ENCODE data around the gene MRPL24.

The MRPL24 gene

GRCh38 chr1:156693848-156694689, 46.8 kb downstream of the MRPL24 start:
- WGBS (ENCODE audit: extremely low coverage, insufficient coverage, low lambda C conversion rate): no CpG with 5 or more reads among the region's 12 CpGs
- Histone ChIP-seq H3K4me1 (ENCODE audit: control insufficient read depth, low read depth, low read length) (peaks cover 31% of the 10 kb centered on the region), H3K4me3 (ENCODE audit: low read length) (no peak overlapping the region), H2BK120ac (ENCODE audit: low read depth, low read length) (peak overlapping the region; percentile 31), H2BK5ac (ENCODE audit: low read length) (peak overlapping the region; percentile 76), H3K9ac (ENCODE audit: low read length) (peak overlapping the region; percentile 75), H4K8ac (ENCODE audit: low read depth, low read length) (peak overlapping the region; percentile 77), H2BK15ac (replicated peaks; ENCODE audit: low read depth) (no peak overlapping the region), H3K23ac (ENCODE audit: low read length) (peak overlapping the region; percentile 26), H3K79me1 (ENCODE audit: low read length) (no peaks in the 10 kb centered on the region), H2AK5ac (ENCODE audit: low read length) (peak overlapping the region; percentile 91), H3K18ac (ENCODE audit: low read length) (peak overlapping the region; percentile 72), H4K5ac (ENCODE audit: low read length) (no peak overlapping the region), H3K27ac (ENCODE audit: low read depth, low read length) (peak overlapping the region; percentile 69), H3K27me3 (ENCODE audit: insufficient read depth, low read length, poor library complexity) (no peaks in the 10 kb centered on the region), H3K4ac (ENCODE audit: low read depth, low read length) (peak overlapping the region; percentile 82), H3K36me3 (ENCODE audit: control insufficient read depth, insufficient read depth, low read length) (peaks cover under 1% of the 10 kb centered on the region), H3K4me2 (ENCODE audit: low read length) (no peak overlapping the region), H3K56ac (ENCODE audit: low read length) (peak overlapping the region; percentile 92), H3K79me2 (ENCODE audit: control insufficient read depth, insufficient read depth, low read length) (no peaks in the 10 kb centered on the region)
- peak; percentile 92 for DNase-seq

- Histone ChIP-seq H3K56ac (ENCODE audit: low read length) (peak overlapping the region; percentile 92), H2BK5ac (ENCODE audit: low read length) (peak overlapping the region; percentile 85), H3K18ac (ENCODE audit: low read length) (peak overlapping the region; percentile 83), H3K79me1 (ENCODE audit: low read length) (no peaks in the 10 kb centered on the region), H3K4ac (ENCODE audit: low read depth, low read length) (peak overlapping the region; percentile 87), H2BK15ac (replicated peaks; ENCODE audit: low read depth) (no peak overlapping the region), H3K4me3 (ENCODE audit: low read length) (no peak overlapping the region), H2AK5ac (ENCODE audit: low read length) (peak overlapping the region; percentile 91), H3K79me2 (ENCODE audit: control insufficient read depth, insufficient read depth, low read length) (no peaks in the 10 kb centered on the region), H4K5ac (ENCODE audit: low read length) (peak overlapping the region; percentile 15), H4K8ac (ENCODE audit: low read depth, low read length) (no peak overlapping the region), H3K4me1 (ENCODE audit: control insufficient read depth, low read depth, low read length) (peaks cover 31% of the 10 kb centered on the region), H3K9ac (ENCODE audit: low read length) (peak overlapping the region; percentile 75), H3K4me2 (ENCODE audit: low read length) (peak overlapping the region; percentile 78), H3K27ac (ENCODE audit: low read depth, low read length) (peak overlapping the region; percentile 69), H3K27me3 (ENCODE audit: insufficient read depth, low read length, poor library complexity) (no peaks in the 10 kb centered on the region), H3K23ac (ENCODE audit: low read length) (peak overlapping the region; percentile 94), H3K36me3 (ENCODE audit: control insufficient read depth, insufficient read depth, low read length) (no peaks in the 10 kb centered on the region), H2BK120ac (ENCODE audit: low read depth, low read length) (peak overlapping the region; percentile 68)
- DNase-seq: peak; percentile 98
- no CpG with 5 or more reads among the region's 16 CpGs for whole genome bisulfite sequencing (ENCODE audit: extremely low coverage, insufficient coverage, low lambda C conversion rate)
These were observed 47.7 kb downstream of the MRPL24 start for GRCh38 chr1:156692925-156693847.

- Histone ChIP-seq H3K23ac (ENCODE audit: low read length) (peak overlapping the region; percentile 94), H3K9ac (ENCODE audit: low read length) (peak overlapping the region; percentile 68), H4K5ac (ENCODE audit: low read length) (no peak overlapping the region), H2AK5ac (ENCODE audit: low read length) (no peak overlapping the region), H3K4me3 (ENCODE audit: low read length) (no peak overlapping the region), H3K36me3 (ENCODE audit: control insufficient read depth, insufficient read depth, low read length) (no peaks in the 10 kb centered on the region), H3K18ac (ENCODE audit: low read length) (peak overlapping the region; percentile 83), H3K4me1 (ENCODE audit: control insufficient read depth, low read depth, low read length) (peaks cover 31% of the 10 kb centered on the region), H2BK15ac (replicated peaks; ENCODE audit: low read depth) (no peak overlapping the region), H3K79me1 (ENCODE audit: low read length) (no peaks in the 10 kb centered on the region), H3K4me2 (ENCODE audit: low read length) (peak overlapping the region; percentile 59), H4K8ac (ENCODE audit: low read depth, low read length) (no peak overlapping the region), H3K56ac (ENCODE audit: low read length) (peak overlapping the region; percentile 92), H3K79me2 (ENCODE audit: control insufficient read depth, insufficient read depth, low read length) (no peaks in the 10 kb centered on the region), H3K27me3 (ENCODE audit: insufficient read depth, low read length, poor library complexity) (no peaks in the 10 kb centered on the region), H2BK120ac (ENCODE audit: low read depth, low read length) (peak overlapping the region; percentile 68), H3K4ac (ENCODE audit: low read depth, low read length) (peak overlapping the region; percentile 49), H2BK5ac (ENCODE audit: low read length) (peak overlapping the region; percentile 82), H3K27ac (ENCODE audit: low read depth, low read length) (peak overlapping the region; percentile 63)
- WGBS (ENCODE audit: extremely low coverage, insufficient coverage, low lambda C conversion rate): no CpG with 5 or more reads among the region's 13 CpGs
- DNase-seq: no peak
These were observed 48.4 kb downstream of the MRPL24 start for GRCh38 chr1:156692441-156692924.

- no peaks in the 10 kb centered on the region for H3K27me3 ChIP-seq (ENCODE audit: insufficient read depth, low read length, poor library complexity)
- no peak overlapping the region for H4K5ac ChIP-seq (ENCODE audit: low read length)
- H2BK120ac ChIP-seq (ENCODE audit: low read depth, low read length): no peak overlapping the region
- H3K4me1 ChIP-seq (ENCODE audit: control insufficient read depth, low read depth, low read length): peaks cover 31% of the 10 kb centered on the region
- H3K4me3 ChIP-seq (ENCODE audit: low read length): no peak overlapping the region
- no peak overlapping the region for H2BK15ac ChIP-seq (replicated peaks; ENCODE audit: low read depth)
- H3K79me1 ChIP-seq (ENCODE audit: low read length): no peaks in the 10 kb centered on the region
- peak overlapping the region; percentile 92 for H3K56ac ChIP-seq (ENCODE audit: low read length)
- peak overlapping the region; percentile 68 for H3K9ac ChIP-seq (ENCODE audit: low read length)
- H3K18ac ChIP-seq (ENCODE audit: low read length): peak overlapping the region; percentile 83
- peak overlapping the region; percentile 20 for H2BK5ac ChIP-seq (ENCODE audit: low read length)
- WGBS (ENCODE audit: extremely low coverage, insufficient coverage, low lambda C conversion rate): no CpG with 5 or more reads among the region's 20 CpGs
- H4K8ac ChIP-seq (ENCODE audit: low read depth, low read length): no peak overlapping the region
- H3K4me2 ChIP-seq (ENCODE audit: low read length): peak overlapping the region; percentile 59
- peak; percentile 77 for DNase-seq
- no peak overlapping the region for H3K27ac ChIP-seq (ENCODE audit: low read depth, low read length)
- no peaks in the 10 kb centered on the region for H3K79me2 ChIP-seq (ENCODE audit: control insufficient read depth, insufficient read depth, low read length)
- peak overlapping the region; percentile 87 for H2AK5ac ChIP-seq (ENCODE audit: low read length)
- H3K4ac ChIP-seq (ENCODE audit: low read depth, low read length): no peak overlapping the region
- H3K23ac ChIP-seq (ENCODE audit: low read length): peak overlapping the region; percentile 81
- no peaks in the 10 kb centered on the region for H3K36me3 ChIP-seq (ENCODE audit: control insufficient read depth, insufficient read depth, low read length)
These were observed 49.0 kb downstream of the MRPL24 start for GRCh38 chr1:156691665-156692440.

- Histone ChIP-seq H3K27me3 (ENCODE audit: insufficient read depth, low read length, poor library complexity) (no peaks in the 10 kb centered on the region), H3K56ac (ENCODE audit: low read length) (peak overlapping the region; percentile 92), H3K23ac (ENCODE audit: low read length) (peak overlapping the region; percentile 81), H3K36me3 (ENCODE audit: control insufficient read depth, insufficient read depth, low read length) (no peaks in the 10 kb centered on the region), H3K4ac (ENCODE audit: low read depth, low read length) (no peak overlapping the region), H3K18ac (ENCODE audit: low read length) (peak overlapping the region; percentile 4), H3K4me1 (ENCODE audit: control insufficient read depth, low read depth, low read length) (peaks cover 31% of the 10 kb centered on the region), H3K9ac (ENCODE audit: low read length) (peak overlapping the region; percentile 68), H2BK15ac (replicated peaks; ENCODE audit: low read depth) (no peak overlapping the region), H2AK5ac (ENCODE audit: low read length) (peak overlapping the region; percentile 87), H3K79me2 (ENCODE audit: control insufficient read depth, insufficient read depth, low read length) (no peaks in the 10 kb centered on the region), H4K8ac (ENCODE audit: low read depth, low read length) (no peak overlapping the region), H2BK5ac (ENCODE audit: low read length) (no peak overlapping the region), H4K5ac (ENCODE audit: low read length) (no peak overlapping the region), H3K79me1 (ENCODE audit: low read length) (no peaks in the 10 kb centered on the region), H2BK120ac (ENCODE audit: low read depth, low read length) (no peak overlapping the region), H3K4me2 (ENCODE audit: low read length) (no peak overlapping the region), H3K27ac (ENCODE audit: low read depth, low read length) (no peak overlapping the region), H3K4me3 (ENCODE audit: low read length) (no peak overlapping the region)
- no peak for DNase-seq
- WGBS (ENCODE audit: extremely low coverage, insufficient coverage, low lambda C conversion rate): no CpG with 5 or more reads among the region's 10 CpGs
These were observed 49.7 kb downstream of the MRPL24 start for GRCh38 chr1:156691191-156691590.

Measured in mesendoderm (in vitro differentiated cells).